Right cardiac atrium (tissue), 5 donors: ENCODE results near the gene PTH1R. TPM values are rescaled to one million over a fixed set of nuclear protein-coding genes. Genes with fewer than 3 reads are reported as not detected.

Experiments used
- ATAC-seq, 2 donors: fragments of 200-7000 bp; cut with Tn5 transposase; one replicate each; pipeline versions ENCODE4 v1.8.0 to v1.9.1; 2020; ENCODE audit warnings: moderate library complexity in 2 of 2, mild to moderate bottlenecking in 1 of 2
- DNase-seq, 3 donors: peaks; one replicate each; pipeline ENCODE4 v3.0.0-alpha.2; 2020
- H3K27ac ChIP-seq: one replicate; pipeline ENCODE4 v1.5.1; 2013; ENCODE audit warnings: mild to moderate bottlenecking, low read length, control low read depth, moderate library complexity
- H3K27me3 ChIP-seq: one replicate; pipeline ENCODE4 v1.6.1; 2013; ENCODE audit not compliant: control insufficient read depth, insufficient read depth
- H3K4me1 ChIP-seq: one replicate; pipeline ENCODE4 v1.6.1; 2013; ENCODE audit warnings: low read length; ENCODE audit not compliant: control insufficient read depth, insufficient read depth
- H3K4me3 ChIP-seq: one replicate; pipeline ENCODE4 v1.5.1; 2013; ENCODE audit warnings: low read length, control low read depth
- H3K9me3 ChIP-seq: one replicate; pipeline ENCODE4 v1.6.1; 2013; ENCODE audit warnings: low read length; ENCODE audit not compliant: control insufficient read depth
- WGBS: extraction: QIAGEN DNeasy Blood & Tissue Kit; methylation state at CpG from one replicate; pipeline ENCODE4 v1.1.7; 2013; 5-methylcytosine and 5-hydroxymethylcytosine counted together
- intact Hi-C, 4 donors: fragments of 100-400 bp; cut with DNase I; formaldehyde crosslinking; loops; one replicate each; pipeline versions ENCODE4 v1.11.0 to v1.14.0; 2022 to 2023
- polyA plus RNA-seq: library from polyadenylated mRNA; stranded (reverse); fragments of 200-250 nt; gene quantifications from one replicate; pipeline ENCODE4 v1.2.3, GENCODE V29; 2013
- total RNA-seq, 4 donors: library from RNA; stranded (reverse); fragmentation: NEBNext Ultra II Directional; extraction: Animal tissue kit (Norgen Biotek cat#: 25700); gene quantifications; one replicate each; pipeline ENCODE4 v1.2.1, GENCODE V29; 2021
- donor health status: healthy with polysubstance abuse.
- donor health status: DM: no; HTN: yes; CAD: no.
- donor health status: DM: no; HTN: no; CAD: no.
- donor health status: DM: no; HTN: yes; CAD: no; lungs with severe emphysema.
- donor health status: DM: yes; HTN: yes; CAD: no.

PTH1R gene
- total and polyA plus RNA-seq, 5 donors, result 9.3 to 18.5 (median 12.9) TPM

GRCh38 chr3:46873521-46873920 is 4.0 kb upstream of the PTH1R start:
- Histone ChIP-seq H3K27ac (no peak overlapping the region), H3K4me3 (no peak overlapping the region), H3K27me3 (no peaks in the 10 kb centered on the region), H3K9me3 (no peaks in the 10 kb centered on the region), H3K4me1 (peaks cover 26% of the 10 kb centered on the region)
- DNase-seq (no peak), ATAC-seq (peak in 1 of 2 donors; percentile 1)
- WGBS, result 64% methylated on average over 5 of the region's 5 CpGs
- intact Hi-C loops, result no loop called here

- H3K4me1 ChIP-seq, result peaks cover 27% of the 10 kb centered on the region
- intact Hi-C loops, result no loop called here
- WGBS, result 17% methylated on average over 18 of the region's 18 CpGs
- ATAC-seq (peak in 1 of 2 donors; percentile 15), DNase-seq (peak in 1 of 3 donors; percentile 75)
- H3K4me3 ChIP-seq, result no peak overlapping the region
- H3K9me3 ChIP-seq, result no peaks in the 10 kb centered on the region
- no peaks in the 10 kb centered on the region for H3K27me3 ChIP-seq
- no peak overlapping the region for H3K27ac ChIP-seq
Observed at GRCh38 chr3:46874430-46874829, 3.1 kb upstream of the PTH1R start.

DNA sequence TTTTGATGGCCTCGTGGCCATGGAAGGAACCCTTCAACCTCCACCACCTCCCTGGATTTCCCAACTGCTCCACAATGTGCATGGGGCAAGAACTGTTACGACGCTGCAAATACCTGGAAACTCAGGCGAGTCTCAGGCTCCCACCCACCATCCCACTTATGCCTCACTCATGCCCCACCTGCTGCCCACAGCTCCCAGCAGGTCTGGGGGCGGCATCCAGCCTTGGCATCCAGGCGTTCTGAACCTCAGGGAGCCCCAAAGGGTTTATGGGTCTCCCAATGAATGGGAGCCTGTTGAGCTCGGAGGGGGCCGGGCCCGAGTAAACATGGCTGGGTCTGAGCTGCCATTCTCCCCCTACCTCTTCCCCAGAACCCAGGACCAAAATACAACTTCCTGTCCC is 2.0 kb upstream of the PTH1R start:
- 98% methylated on average over 9 of the region's 9 CpGs for WGBS

GRCh38 chr3:46876313-46877300 is 914 bp upstream of the PTH1R start:
- no peak for ATAC-seq
- H3K27me3 ChIP-seq, result no peaks in the 10 kb centered on the region
- peaks cover 22% of the 10 kb centered on the region for H3K4me1 ChIP-seq
- WGBS, result 85% methylated on average over 10 of the region's 10 CpGs
- intact Hi-C loops, result no loop called here
- no peak for DNase-seq
- H3K4me3 ChIP-seq, result no peak overlapping the region
- no peaks in the 10 kb centered on the region for H3K9me3 ChIP-seq
- H3K27ac ChIP-seq, result no peak overlapping the region

More for the DNA sequence above, 2.0 kb upstream of the PTH1R start:
- no peaks in the 10 kb centered on the region for H3K9me3 ChIP-seq
- intact Hi-C loops, result no loop called here
- ATAC-seq (no peak), DNase-seq (no peak)
- no peak overlapping the region for H3K4me3 ChIP-seq
- H3K27ac ChIP-seq, result no peak overlapping the region
- no peaks in the 10 kb centered on the region for H3K27me3 ChIP-seq
- H3K4me1 ChIP-seq, result peaks cover 27% of the 10 kb centered on the region

DNA sequence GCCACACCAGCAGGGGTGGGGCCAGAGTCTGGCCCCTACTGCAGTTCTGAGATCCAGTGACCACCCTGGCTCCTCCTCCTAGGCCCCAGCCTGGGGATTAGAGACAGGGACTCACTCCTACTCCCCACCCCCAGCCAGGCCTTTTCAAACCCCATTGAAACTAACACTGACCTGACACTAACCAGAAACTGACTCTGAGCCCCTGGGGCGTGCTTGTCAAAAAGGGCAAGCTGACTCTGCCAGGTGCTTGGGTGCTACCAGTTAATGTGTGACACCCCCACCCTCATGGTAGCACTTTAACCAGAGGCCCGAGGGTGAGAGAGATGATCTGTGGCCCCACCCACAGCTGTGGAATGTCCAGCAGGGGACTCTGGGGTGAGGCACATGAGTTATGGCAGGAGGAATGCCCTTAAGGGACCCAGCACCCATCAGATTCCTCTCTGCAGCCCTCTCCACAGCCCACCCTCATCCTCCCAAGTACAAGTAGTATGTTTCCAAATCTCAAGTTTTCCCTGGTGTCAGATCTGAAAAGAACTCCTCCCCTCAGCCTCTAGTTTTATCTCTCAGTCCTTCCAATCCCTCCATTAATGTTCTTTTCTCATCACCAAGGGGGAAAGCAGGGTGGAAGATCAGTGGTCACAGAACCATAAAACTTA is 1.4 kb downstream of the PTH1R start:
- WGBS, result 52% methylated on average over 2 of the region's 2 CpGs
- Histone ChIP-seq H3K4me1 (peaks cover 11% of the 10 kb centered on the region), H3K4me3 (no peak overlapping the region), H3K27me3 (no peaks in the 10 kb centered on the region), H3K27ac (no peak overlapping the region), H3K9me3 (no peaks in the 10 kb centered on the region)
- intact Hi-C loops, result no loop called here
- DNase-seq (peak in 1 of 3 donors; percentile 16), ATAC-seq (no peak)

GRCh38 chr3:46880884-46881595 is 3.5 kb downstream of the PTH1R start:
- peak overlapping the region; percentile 70 for H3K4me3 ChIP-seq
- H3K27ac ChIP-seq, result no peak overlapping the region
- peaks cover 2% of the 10 kb centered on the region for H3K4me1 ChIP-seq
- DNase-seq (no peak), ATAC-seq (peak in 1 of 2 donors; percentile 2)
- no peaks in the 10 kb centered on the region for H3K27me3 ChIP-seq
- no peaks in the 10 kb centered on the region for H3K9me3 ChIP-seq
- intact Hi-C loops, result no loop called here
- WGBS, result 36% methylated on average over 29 of the region's 29 CpGs

DNA sequence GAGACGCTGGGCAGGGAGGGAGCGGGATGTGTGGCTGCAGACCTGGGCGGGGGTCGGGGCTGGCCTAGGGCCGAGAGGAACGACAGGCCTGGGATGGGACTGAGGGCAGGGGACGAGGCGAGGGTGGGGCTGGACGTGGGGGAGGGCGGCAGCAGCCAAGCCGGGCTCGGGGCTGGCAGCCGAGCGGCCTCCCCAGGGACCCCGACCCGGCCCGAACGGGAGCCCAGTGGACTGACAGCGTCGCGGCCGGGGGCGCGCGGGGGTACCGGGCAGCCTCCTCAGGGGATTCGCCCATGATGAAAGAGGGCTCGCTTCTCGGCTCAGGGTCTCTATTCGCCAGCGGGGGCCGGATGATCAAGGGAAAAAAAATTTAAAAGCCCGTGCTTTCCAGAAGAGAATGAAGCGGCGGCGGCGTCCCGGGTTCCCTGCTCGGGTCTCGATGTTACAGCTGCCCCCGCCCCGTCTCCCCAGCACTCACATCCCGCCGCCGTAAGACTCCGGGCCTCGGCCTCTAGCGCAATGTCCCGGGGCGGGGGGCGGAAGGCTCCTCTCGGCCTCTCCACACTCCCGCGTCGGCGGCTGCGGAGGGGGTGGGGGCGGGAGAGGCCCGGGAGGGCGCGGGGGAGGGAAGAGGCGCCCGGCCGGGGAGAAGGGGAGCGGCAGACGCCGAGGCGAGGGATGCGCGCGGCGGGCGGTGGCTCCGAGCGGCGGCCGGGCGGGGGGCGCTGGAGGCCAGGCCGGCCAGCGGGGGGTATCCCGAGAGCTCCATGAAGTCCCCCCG is 4.3 kb downstream of the PTH1R start:
- intact Hi-C loops, result no loop called here
- WGBS, result 3% methylated on average over 82 of the region's 83 CpGs
- no peaks in the 10 kb centered on the region for H3K27me3 ChIP-seq
- ATAC-seq, result peak; percentile 46 to 48
- peaks cover 2% of the 10 kb centered on the region for H3K4me1 ChIP-seq
- no peaks in the 10 kb centered on the region for H3K9me3 ChIP-seq
- DNase-seq, result peak; percentile 45 to 85 (median 82)
- H3K4me3 ChIP-seq, result peak overlapping the region; percentile 70
- H3K27ac ChIP-seq, result peak overlapping the region; percentile 60

DNA sequence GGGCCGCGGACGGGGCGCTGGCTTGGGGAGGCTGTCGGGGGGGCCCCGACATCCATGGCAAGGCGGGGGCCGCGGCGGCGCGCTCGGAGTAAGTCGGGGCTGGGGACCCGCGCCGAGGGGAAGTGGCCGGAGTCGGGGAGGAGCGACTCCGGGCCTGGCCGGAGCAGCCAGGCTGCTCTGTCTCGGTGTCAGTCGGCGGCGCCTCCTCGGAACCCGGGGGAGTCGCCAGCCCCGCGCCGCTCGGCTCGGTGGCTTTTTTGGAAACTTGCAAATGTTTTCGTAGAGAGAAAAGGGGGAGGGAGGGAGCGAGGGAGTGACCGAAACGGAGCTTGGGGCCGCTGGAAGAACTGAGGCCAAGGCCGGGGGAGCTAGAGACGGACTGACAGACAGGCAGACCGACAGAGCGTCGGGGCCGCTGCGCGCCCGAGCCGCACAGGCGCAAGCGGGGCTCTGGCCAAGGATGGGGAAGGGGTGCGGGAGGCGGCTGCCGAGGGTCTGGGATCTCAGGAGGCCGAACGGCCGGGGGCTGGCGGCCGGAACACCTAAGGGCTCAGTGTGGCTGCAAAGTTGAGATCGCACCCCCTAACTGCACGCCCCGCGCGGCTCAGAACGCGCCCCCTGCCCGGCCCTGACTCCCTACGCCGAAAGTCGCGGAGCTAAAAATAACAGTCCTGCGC is 5.0 kb downstream of the PTH1R start:
- intact Hi-C loops, result no loop called here
- DNase-seq, result peak; percentile 57 to 80 (median 80)

DNA sequence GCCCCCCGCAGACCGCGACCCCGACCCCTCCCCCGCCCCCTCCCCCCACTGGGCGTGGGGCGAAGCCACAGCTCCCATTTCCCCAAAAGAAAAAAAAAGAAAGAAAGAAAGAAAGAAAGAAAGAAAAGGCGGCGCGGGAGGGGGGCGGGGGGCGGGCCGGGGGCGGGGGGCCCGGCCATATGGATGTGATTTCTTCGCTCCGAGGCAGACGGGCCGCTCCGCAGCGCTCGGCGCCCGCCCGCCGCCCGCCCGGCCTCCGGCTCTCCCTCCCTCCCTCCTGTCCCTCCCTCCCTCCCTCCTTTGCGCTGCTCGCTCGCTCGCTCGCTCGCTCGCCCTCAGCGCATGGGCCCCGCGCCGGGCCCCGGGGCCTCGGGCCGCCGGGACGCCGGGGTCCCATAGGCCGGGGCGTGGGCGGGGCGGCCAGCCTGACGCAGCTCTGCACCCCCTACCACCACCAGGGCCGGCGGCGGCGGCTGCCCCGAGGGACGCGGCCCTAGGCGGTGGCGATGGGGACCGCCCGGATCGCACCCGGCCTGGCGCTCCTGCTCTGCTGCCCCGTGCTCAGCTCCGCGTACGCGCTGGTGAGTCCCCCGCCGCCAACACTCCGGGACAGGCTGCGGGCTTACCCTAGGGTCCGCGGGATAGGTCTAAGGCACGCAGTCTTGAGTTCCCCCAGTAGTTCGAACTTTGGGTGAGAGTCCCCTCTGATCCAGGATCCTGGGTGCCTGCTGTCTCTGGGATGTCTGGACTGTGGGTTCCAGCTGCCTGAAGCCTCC is 5.7 kb downstream of the PTH1R start:
- no peak overlapping the region for H3K27ac ChIP-seq
- DNase-seq (peak in 2 of 3 donors; percentile 35 to 79), ATAC-seq (peak; percentile 39)
- H3K4me1 ChIP-seq, result peaks cover 2% of the 10 kb centered on the region
- H3K4me3 ChIP-seq, result peak overlapping the region; percentile 70
- H3K27me3 ChIP-seq, result no peaks in the 10 kb centered on the region
- intact Hi-C loops, result no loop called here
- WGBS, result 3% methylated on average over 74 of the region's 78 CpGs
- H3K9me3 ChIP-seq, result no peaks in the 10 kb centered on the region

More for the DNA sequence above, 5.0 kb downstream of the PTH1R start:
- H3K9me3 ChIP-seq, result no peaks in the 10 kb centered on the region
- WGBS, result under 1% methylated on average over 72 of the region's 72 CpGs
- H3K27ac ChIP-seq, result peak overlapping the region; percentile 60
- ATAC-seq, result peak; percentile 54 to 68
- H3K4me3 ChIP-seq, result peak overlapping the region; percentile 70
- H3K4me1 ChIP-seq, result peaks cover 2% of the 10 kb centered on the region
- H3K27me3 ChIP-seq, result no peaks in the 10 kb centered on the region
